ENCODE results near the gene MRPL12. TPM values are rescaled to one million over a fixed set of nuclear protein-coding genes. Genes with fewer than 3 reads are reported as not detected.

Gene MRPL12
- total and polyA plus RNA-seq, 12 donors = 24.0 to 159 (median 85.6) TPM

GRCh38 chr17:81733507-81734404 is 30.6 kb downstream of the MRPL12 start:
- intact Hi-C loops (cut with DNase I) = no loop called here
- Histone ChIP-seq H3K27me3 (no peaks in the 10 kb centered on the region), H3K4me3 (no peak overlapping the region), H3K4me1 (replicated peaks in 1 of 2) (no peaks in the 10 kb centered on the region), H3K27ac (no peak overlapping the region), H3K36me3 (replicated peaks in 1 of 2) (no peaks in the 10 kb centered on the region), H3K9me3 (replicated peaks in 1 of 3) (no peaks in the 10 kb centered on the region)
- WGBS, 4 donors = 37 to 62% (median 41%) methylated on average over 13 to 32 of the region's 32 CpGs
- TF ChIP-seq POLR2A (IDR thresholded peaks at IDR 0.05) (no peak), CTCF (IDR thresholded peaks at IDR 0.05) (peak; percentile 84 to 97 (median 94))
- DNase-seq = peak; percentile 80 to 91 (median 87)

- H3K27ac ChIP-seq = no peak overlapping the region
- H3K4me3 ChIP-seq = no peak overlapping the region
- no peaks in the 10 kb centered on the region for H3K4me1 ChIP-seq (replicated peaks in 1 of 2)
- no peaks in the 10 kb centered on the region for H3K27me3 ChIP-seq
- WGBS, 4 donors = 69 to 79% (median 71%) methylated on average over 3 to 35 of the region's 35 CpGs
- H3K9me3 ChIP-seq (replicated peaks in 1 of 3) = no peaks in the 10 kb centered on the region
- peak in 1 of 7 donors; percentile 53 for DNase-seq
- intact Hi-C loops (cut with DNase I) = no loop called here
- H3K36me3 ChIP-seq (replicated peaks in 1 of 2) = no peaks in the 10 kb centered on the region
- TF ChIP-seq POLR2A (IDR thresholded peaks at IDR 0.05) (no peak), CTCF (IDR thresholded peaks at IDR 0.05) (no peak)
These were observed 31.5 kb downstream of the MRPL12 start for GRCh38 chr17:81734405-81735263.

GRCh38 chr17:81735264-81736102 is 32.3 kb downstream of the MRPL12 start:
- TF ChIP-seq POLR2A (IDR thresholded peaks at IDR 0.05) (no peak), CTCF (IDR thresholded peaks at IDR 0.05) (no peak)
- H3K36me3 ChIP-seq (replicated peaks in 1 of 2) = no peaks in the 10 kb centered on the region
- H3K27ac ChIP-seq = no peak overlapping the region
- H3K9me3 ChIP-seq (replicated peaks in 1 of 3) = no peaks in the 10 kb centered on the region
- H3K4me3 ChIP-seq = no peak overlapping the region
- intact Hi-C loops (cut with DNase I) = no loop called here
- H3K4me1 ChIP-seq (replicated peaks in 1 of 2) = no peaks in the 10 kb centered on the region
- 16 to 40% (median 37%) methylated on average over 4 to 30 of the region's 30 CpGs for WGBS, 4 donors
- no peaks in the 10 kb centered on the region for H3K27me3 ChIP-seq
- DNase-seq = peak in 3 of 7 donors; percentile 33 to 63 (median 60)
